K562 (cell line): ENCODE data around the gene ALG8. TPM values are rescaled to one million over a fixed set of nuclear protein-coding genes. Genes with fewer than 3 reads are reported as not detected.
A peak's percentile ranks its signal among the peaks of the same experiment; 100 is the strongest.

Experiments
- ATAC-seq: fragments of 200-7000 bp; cut with Tn5 transposase; 3 replicates; pipeline ENCODE4 v1.9.1; 2020; ENCODE audit warnings: moderate library complexity
- BruUV-seq: library from RNA; stranded (reverse); fragments of 400-500 nt; replicated peaks from 2 replicates; lab custom pipeline; 2021; lab: Mats Ljungman, UMichigan
- CTCF ChIA-PET: fragments of 300-600 bp; formaldehyde crosslinking; extraction: SDS; loops from one replicate; lab custom pipeline; 2021; ENCODE audit warnings: low intra/inter-chr PET ratio; lab: Yijun Ruan, JAX
- POLR2A ChIA-PET: fragments of 300-600, 350-650 bp; sonication (Branson Sonifier 250); formaldehyde crosslinking; extraction: SDS; loops from one replicate; lab custom pipeline; 2021; ENCODE audit warnings: antibody characterized with exemption, inconsistent platforms; lab: Yijun Ruan, JAX
- DNase-seq, 4 experiments: peaks; one replicate each; pipeline versions ENCODE4 v3.0.0 to v3.0.0-alpha.2; 2011 to 2018; ENCODE audit warnings: low spot score in 3 of 4, mixed read lengths in 3 of 4; ENCODE audit errors: extremely low read depth in 1 of 4
- FAIRE-seq: peaks from 2 replicates; lab custom pipeline; 2011; peaks lifted over from hg19 to GRCh38; lab: Jason Lieb, UNC
- H2AFZ ChIP-seq: 2 replicates; pipeline ENCODE4 v1.6.0; 2011; ENCODE audit warnings: low read depth, low read length, control low read depth, inconsistent platforms
- H3K27ac ChIP-seq: fragments of 200-600 bp; 3 replicates; pipeline ENCODE4 v1.8.0; 2011; ENCODE audit warnings: low read depth, mild to moderate bottlenecking, control low read depth, inconsistent platforms, low read length, moderate library complexity, mixed read lengths; ENCODE audit errors: extremely low read depth
- H3K27me3 ChIP-seq, 2 experiments: fragments of 300-600 bp in 1 of 2; 2 replicates in 1 of 2; 3 replicates in 1 of 2; pipeline versions ENCODE4 v1.6.0 to v1.8.0; 2011; ENCODE audit warnings: inconsistent platforms in 2 of 2, low read length in 2 of 2, mild to moderate bottlenecking in 1 of 2, mixed read lengths in 1 of 2, moderate library complexity in 1 of 2; ENCODE audit not compliant: control insufficient read depth in 2 of 2, insufficient read depth in 2 of 2
- H3K36me3 ChIP-seq: fragments of 300-600 bp; 3 replicates; pipeline ENCODE4 v1.8.0; 2011; ENCODE audit warnings: mild to moderate bottlenecking, low read length, inconsistent platforms; ENCODE audit not compliant: control insufficient read depth, insufficient read depth
- H3K4me1 ChIP-seq, 2 experiments: fragments of 200-600 bp in 1 of 2; replicated peaks in 1 of 2; 2 replicates in 1 of 2; 3 replicates in 1 of 2; pipeline versions ENCODE4 v1.5.1 to v1.8.0; 2011; ENCODE audit warnings: inconsistent platforms in 2 of 2, low read length in 2 of 2, mild to moderate bottlenecking in 1 of 2, mixed read lengths in 1 of 2, moderate library complexity in 1 of 2; ENCODE audit not compliant: control insufficient read depth in 2 of 2, insufficient read depth in 2 of 2
- H3K4me2 ChIP-seq: 2 replicates; pipeline ENCODE4 v1.6.1; 2011; ENCODE audit warnings: low read length, control low read depth, inconsistent platforms, mixed read lengths; ENCODE audit not compliant: insufficient read depth
- H3K4me3 ChIP-seq: fragments of 200-600 bp; sonication (generic), shearing (Covaris generic); 2 replicates; pipeline ENCODE4 v1.5.1; 2016; ENCODE audit warnings: control low read depth, inconsistent platforms
- H3K79me2 ChIP-seq: fragments of 200-600 bp; 3 replicates; pipeline ENCODE4 v1.8.0; 2011; ENCODE audit warnings: low read length, inconsistent platforms; ENCODE audit not compliant: control insufficient read depth, insufficient read depth
- H3K9ac ChIP-seq, 2 experiments: 2 replicates each; pipeline versions ENCODE4 v1.6.0 to v1.6.1; 2011; ENCODE audit warnings: low read depth in 2 of 2, low read length in 2 of 2, control low read depth in 1 of 2, inconsistent platforms in 1 of 2, mild to moderate bottlenecking in 1 of 2, mixed read lengths in 1 of 2; ENCODE audit not compliant: insufficient read depth in 1 of 2
- H3K9me1 ChIP-seq: one replicate; pipeline ENCODE4 v1.6.0; 2011; ENCODE audit warnings: inconsistent platforms, mild to moderate bottlenecking, low read length, moderate library complexity; ENCODE audit not compliant: control insufficient read depth, insufficient read depth
- H3K9me3 ChIP-seq: replicated peaks from 2 replicates; pipeline ENCODE4 v1.5.1; 2011; ENCODE audit warnings: low read depth, low read length, inconsistent platforms; ENCODE audit not compliant: control insufficient read depth, insufficient read depth
- H4K20me1 ChIP-seq: replicated peaks from 2 replicates; pipeline ENCODE4 v1.6.1; 2011; ENCODE audit warnings: low read length, inconsistent platforms, mixed read lengths; ENCODE audit not compliant: control insufficient read depth, insufficient read depth
- CBX3 ChIP-seq, 2 experiments: IDR thresholded peaks; 1 replicate in 1 of 2; 2 replicates in 1 of 2; pipeline ENCODE4 v1.6.1; 2012; ENCODE audit warnings: inconsistent platforms in 2 of 2, low read length in 2 of 2, borderline replicate concordance in 1 of 2, control low read depth in 1 of 2
- FOXJ3 ChIP-seq: sonication (generic); formaldehyde crosslinking; IDR thresholded peaks from 2 replicates; pipeline ENCODE4 v1.4.0; 2020; ENCODE audit warnings: mild to moderate bottlenecking, missing genetic modification reagents
- KAT8 ChIP-seq: fragments of 450-650 bp; IDR thresholded peaks from 2 replicates; pipeline ENCODE4 v1.6.1; 2016; ENCODE audit warnings: low read depth, mild to moderate bottlenecking
- MCM3 ChIP-seq: fragments of 450-650 bp; IDR thresholded peaks from 2 replicates; pipeline ENCODE4 v1.6.1; 2016
- MTA2 ChIP-seq: fragments of 450-650 bp; IDR thresholded peaks from 2 replicates; pipeline ENCODE4 v1.6.1; 2016; ENCODE audit warnings: low read depth
- MYBL2 ChIP-seq, 2 experiments: fragments of 450-650 bp in 1 of 2; sonication (generic) in 1 of 2; formaldehyde crosslinking in 1 of 2; IDR thresholded peaks; 2 replicates each; pipeline versions ENCODE4 v1.6.1 to v1.8.1; 2017 to 2022; ENCODE audit warnings: borderline replicate concordance in 1 of 2, inconsistent platforms in 1 of 2, low read depth in 1 of 2, mild to moderate bottlenecking in 1 of 2, missing genetic modification reagents in 1 of 2, moderate library complexity in 1 of 2
- NFRKB ChIP-seq: fragments of 450-650 bp; IDR thresholded peaks from 2 replicates; pipeline ENCODE4 v1.6.1; 2016; ENCODE audit warnings: low read depth
- PBX2 ChIP-seq, 2 experiments: IDR thresholded peaks in 1 of 2; conservative IDR thresholded peaks in 1 of 2; 2 replicates each; pipeline ENCODE4 v1.6.1; 2016; ENCODE audit warnings: low read depth in 2 of 2, mild to moderate bottlenecking in 1 of 2, missing compliant biosample characterization in 1 of 2, missing genetic modification characterization in 1 of 2, moderate library complexity in 1 of 2
- PTTG1 ChIP-seq: fragments of 450-650 bp; IDR thresholded peaks from 2 replicates; pipeline ENCODE4 v1.6.1; 2016; ENCODE audit warnings: low read depth, mild to moderate bottlenecking, missing genetic modification characterization, missing compliant biosample characterization
- RBM25 ChIP-seq: fragments of 200-400 bp; formaldehyde crosslinking; IDR thresholded peaks from 2 replicates; pipeline ENCODE4 v1.6.1; 2018; ENCODE audit warnings: low read length, low read depth, moderate library complexity; ENCODE audit not compliant: severe bottlenecking
- RNF2 ChIP-seq: sonication (generic); IDR thresholded peaks from 2 replicates; pipeline ENCODE4 v1.6.1; 2016
- YY1 ChIP-seq, 3 experiments: IDR thresholded peaks; 2 replicates each; pipeline ENCODE4 v1.6.1; 2011; ENCODE audit warnings: low read length in 2 of 3, mild to moderate bottlenecking in 2 of 3, moderate library complexity in 2 of 3, borderline replicate concordance in 1 of 3, control low read depth in 1 of 3, low read depth in 1 of 3; ENCODE audit not compliant: insufficient read depth in 3 of 3, insufficient replicate concordance in 2 of 3, control insufficient read depth in 1 of 3, insufficient read length in 1 of 3; ENCODE audit errors: extremely low read depth in 1 of 3
- ZNF24 ChIP-seq: fragments of 450-650 bp; IDR thresholded peaks from 2 replicates; pipeline ENCODE4 v1.6.1; 2016
- ZNF408 ChIP-seq: fragments of 250-450 bp; sonication (Bioruptor Pico); IDR thresholded peaks from 2 replicates; pipeline ENCODE4 v1.4.0; 2020; ENCODE audit warnings: low read depth, mild to moderate bottlenecking, moderate library complexity
- WGBS: fragments of 100-300 bp; shearing (Covaris generic); methylation state at CpG from one replicate; pipeline ENCODE4 v1.1.6; 2016; ENCODE audit warnings: low coverage, mixed read lengths; ENCODE audit not compliant: insufficient coverage; ENCODE audit errors: missing lambda C conversion rate; 5-methylcytosine and 5-hydroxymethylcytosine counted together
- in situ Hi-C: fragments of 300-500 bp; cut with MboI; formaldehyde crosslinking; loops from 4 replicates; pipeline ENCODE4 v1.15.0; 2018; ENCODE audit warnings: inconsistent platforms, mixed read lengths
- intact Hi-C: fragments of 100-400 bp; cut with micrococcal nuclease; formaldehyde crosslinking; loops from 2 replicates; pipeline ENCODE4 v1.14.2; 2022
- polyA plus RNA-seq, 8 experiments: library from polyadenylated mRNA; depleted of rRNA in 4 of 8; stranded (reverse) in 5 of 8; unstranded in 3 of 8; fragments of >200 nt; fragmentation: Nextera tagmentation in 2 of 8; fragmentation: Illumina TruSeq in 1 of 8; extraction: Ambion mirVana in 2 of 8; extraction: Trizol in 1 of 8; gene quantifications; 2 replicates each; pipeline versions ENCODE4 v1.2.1 to v1.2.3, GENCODE V29; 2011 to 2014; ENCODE audit warnings: inconsistent platforms in 1 of 8, missing spikeins in 1 of 8
- total RNA-seq, 7 experiments: library from RNA; depleted of rRNA in 6 of 7; stranded (reverse); fragments of >200 nt in 6 of 7; fragmentation: Illumina TruSeq in 2 of 7; extraction: Trizol in 2 of 7; gene quantifications; 2 replicates each; pipeline versions ENCODE4 v1.2.1 to v1.2.3, GENCODE V29; 2011 to 2021; ENCODE audit warnings: low replicate concordance in 1 of 7
- TF ChIP-seq, protein P1 (sequence below): fragments of 250-450 bp; sonication (Bioruptor Pico); IDR thresholded peaks from 2 replicates; pipeline ENCODE4 v1.5.1; 2021; ENCODE audit warnings: mild to moderate bottlenecking

ALG8 gene
- total and polyA plus RNA-seq, 9 of the 15 experiments (the other 6 are each of a cell fraction or from before 2014, with no cell fraction given): 59.3 to 189 (median 106) TPM

DNA sequence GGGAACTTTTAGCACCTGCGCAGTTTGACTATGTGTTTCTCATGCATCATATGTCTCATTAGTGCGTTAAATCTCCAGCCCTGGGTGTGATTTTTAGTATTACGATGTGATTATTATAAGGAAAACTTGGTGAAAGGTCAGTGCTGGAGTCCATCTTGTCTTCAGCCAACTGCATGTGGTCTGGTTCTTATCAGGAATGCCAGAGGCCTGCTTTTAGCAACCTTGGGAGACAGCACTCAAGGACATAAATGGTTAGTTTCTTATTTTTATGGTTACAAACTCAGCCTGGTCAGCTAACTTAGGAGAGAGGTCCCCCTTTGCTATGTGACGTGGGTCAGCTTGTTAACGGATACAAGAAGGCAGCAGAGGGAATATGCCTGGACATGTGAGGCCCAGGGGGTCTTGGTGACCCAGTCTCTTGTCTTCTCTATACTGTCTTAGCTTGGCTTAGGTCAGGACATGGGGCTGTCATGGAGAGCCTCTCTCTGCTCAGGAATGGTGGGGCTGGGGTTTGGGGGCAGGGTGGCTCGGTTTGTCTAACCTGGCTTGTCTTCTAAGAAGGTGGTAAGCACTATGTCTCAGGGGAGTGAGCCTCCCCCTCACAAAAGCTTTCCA is 27.5 kb upstream of the ALG8 start:
- in situ Hi-C loops: no loop called here
- BruUV-seq: no TSS peak
- no peak for TF ChIP-seq MTA2
- no peak for TF ChIP-seq RNF2
- no peak for TF ChIP-seq NFRKB
- no peak for TF ChIP-seq MCM3
- no peak for TF ChIP-seq ZNF24
- no peak for TF ChIP-seq ZNF408 (CRISPR knock-in tag)
- TF ChIP-seq FOXJ3 (CRISPR knock-in tag): no peak
- no peak for TF ChIP-seq PTTG1 (tag)
- no peak for TF ChIP-seq RBM25
- TF ChIP-seq, protein P1, sequence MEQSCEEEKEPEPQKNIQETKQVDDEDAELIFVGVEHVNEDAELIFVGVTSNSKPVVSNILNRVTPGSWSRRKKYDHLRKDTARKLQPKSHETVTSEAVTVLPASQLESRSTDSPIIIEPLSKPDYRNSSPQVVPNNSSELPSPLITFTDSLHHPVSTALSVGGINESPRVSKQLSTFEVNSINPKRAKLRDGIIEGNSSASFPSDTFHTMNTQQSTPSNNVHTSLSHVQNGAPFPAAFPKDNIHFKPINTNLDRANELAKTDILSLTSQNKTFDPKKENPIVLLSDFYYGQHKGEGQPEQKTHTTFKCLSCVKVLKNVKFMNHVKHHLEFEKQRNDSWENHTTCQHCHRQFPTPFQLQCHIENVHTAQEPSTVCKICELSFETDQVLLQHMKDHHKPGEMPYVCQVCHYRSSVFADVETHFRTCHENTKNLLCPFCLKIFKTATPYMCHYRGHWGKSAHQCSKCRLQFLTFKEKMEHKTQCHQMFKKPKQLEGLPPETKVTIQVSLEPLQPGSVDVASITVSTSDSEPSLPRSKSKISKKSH: no peak
- no peak for TF ChIP-seq MYBL2 (IDR thresholded peaks at IDR 0.05; ENCODE audit: low read depth)
- no peak for TF ChIP-seq MYBL2 (CRISPR knock-in tag; IDR thresholded peaks at IDR 0.05; ENCODE audit: borderline replicate concordance)
- no peak for TF ChIP-seq KAT8
- TF ChIP-seq YY1 (IDR thresholded peaks at IDR 0.05; ENCODE audit: borderline replicate concordance in 1 of 3, control insufficient read depth in 1 of 3, extremely low read depth in 1 of 3, insufficient read depth in 3 of 3, insufficient read length in 1 of 3, insufficient replicate concordance in 2 of 3, low read depth in 1 of 3, low read length in 2 of 3): peak in 1 of 3 experiments; percentile 62
- TF ChIP-seq CBX3 (IDR thresholded peaks at IDR 0.05; ENCODE audit: borderline replicate concordance in 1 of 2, low read length in 2 of 2): no peak
- TF ChIP-seq PBX2 (CRISPR knock-in tag; IDR thresholded peaks at IDR 0.05; ENCODE audit: low read depth): no peak
- 0 out of 2 replicates have a peak, but pooled peaks have one; percentile 17 for TF ChIP-seq PBX2 (tag; conservative IDR thresholded peaks at IDR 0.05; ENCODE audit: low read depth)

More for the DNA sequence above, 27.5 kb upstream of the ALG8 start:
- H4K20me1 ChIP-seq: no peaks in the 10 kb centered on the region
- DNase-seq (peak in 2 of 4 experiments; percentile 31 to 54), FAIRE-seq (peak; percentile 89), ATAC-seq (peak; percentile 50)
- H3K9me3 ChIP-seq: no peaks in the 10 kb centered on the region
- H3K79me2 ChIP-seq: no peaks in the 10 kb centered on the region
- H3K4me3 ChIP-seq: no peak overlapping the region
- no peaks in the 10 kb centered on the region for H3K36me3 ChIP-seq
- intact Hi-C loops: no loop called here
- H3K4me1 ChIP-seq: peaks cover 9 to 22% of the 10 kb centered on the region in 2 experiments; a peak in 4 of 5 replicates
- CTCF ChIA-PET: no interaction called here
- peak overlapping the region; percentile 17; the same call in 1 of the 2 replicates for H3K4me2 ChIP-seq
- WGBS: 44% methylated on average over 6 of the region's 6 CpGs
- peak overlapping the region in 1 of 2 experiments; percentile 28; a peak in 1 of 4 replicates for H3K9ac ChIP-seq
- no peaks in the 10 kb centered on the region for H3K27me3 ChIP-seq
- peak overlapping the region; percentile 68; the same call in 2 of the 3 replicates for H3K27ac ChIP-seq
- POLR2A ChIA-PET: interaction anchor here (0.6 to 1.1 kb wide), 2 partner anchors 19 to 22 kb away, joined by 3 read pairs; no protein-coding TSS in a partner anchor
- peak overlapping the region; percentile 89 for H2AFZ ChIP-seq
- no peaks in the 10 kb centered on the region for H3K9me1 ChIP-seq
